SK-N-SH treated with all-trans-retinoic acid at 6 μM for 48 hours (cell line): ENCODE results near the gene FLAD1.

ENCODE experiments used
- ATAC-seq: fragments of 200-7000 bp; cut with Tn5 transposase; 3 replicates; pipeline ENCODE4 v1.9.1; 2020; ENCODE audit warnings: mild to moderate bottlenecking, moderate library complexity
- ARNTL ChIP-seq: fragments of 450-650 bp; formaldehyde crosslinking; IDR thresholded peaks from 2 replicates; pipeline ENCODE4 v1.5.0; 2020; ENCODE audit warnings: low read depth, mild to moderate bottlenecking, moderate library complexity, borderline replicate concordance
- BACH2 ChIP-seq: fragments of 250-450 bp; sonication (Bioruptor Pico); IDR thresholded peaks from 2 replicates; pipeline ENCODE4 v1.9.0; 2021; ENCODE audit warnings: mild to moderate bottlenecking, borderline replicate concordance
- CSDC2 ChIP-seq: fragments of 250-450 bp; sonication (Bioruptor Pico); IDR thresholded peaks from 2 replicates; pipeline ENCODE4 v1.5.0; 2020; ENCODE audit warnings: mild to moderate bottlenecking, moderate library complexity
- CSRNP3 ChIP-seq: fragments of 250-450 bp; sonication (Bioruptor Pico); IDR thresholded peaks from 2 replicates; pipeline ENCODE4 v1.5.1; 2021; ENCODE audit warnings: mild to moderate bottlenecking, moderate library complexity
- ESRRG ChIP-seq: fragments of 250-450 bp; sonication (Bioruptor Pico); IDR thresholded peaks from 2 replicates; pipeline ENCODE4 v1.6.1; 2021; ENCODE audit warnings: mild to moderate bottlenecking
- GLIS3 ChIP-seq: fragments of 250-450 bp; sonication (Bioruptor Pico); IDR thresholded peaks from 2 replicates; pipeline ENCODE4 v1.5.0; 2020; ENCODE audit warnings: mild to moderate bottlenecking, moderate library complexity
- ISL1 ChIP-seq: fragments of 250-450 bp; sonication (Bioruptor Pico); IDR thresholded peaks from 2 replicates; pipeline ENCODE4 v2.1.2; 2022; ENCODE audit warnings: mild to moderate bottlenecking, moderate library complexity
- PATZ1 ChIP-seq: fragments of 250-450 bp; sonication (Bioruptor Pico); IDR thresholded peaks from 2 replicates; pipeline ENCODE4 v1.8.0; 2020; ENCODE audit warnings: mild to moderate bottlenecking, moderate library complexity, borderline replicate concordance
- POU6F1 ChIP-seq: fragments of 250-450 bp; sonication (Bioruptor Pico); IDR thresholded peaks from 2 replicates; pipeline ENCODE4 v1.8.0; 2021; ENCODE audit warnings: low read depth, mild to moderate bottlenecking, moderate library complexity, borderline replicate concordance
- PPARA ChIP-seq: fragments of 250-450 bp; sonication (Bioruptor Pico); IDR thresholded peaks from 2 replicates; pipeline ENCODE4 v1.5.0; 2020; ENCODE audit warnings: mild to moderate bottlenecking, borderline replicate concordance
- RARB ChIP-seq: fragments of 250-450 bp; sonication (Bioruptor Pico); IDR thresholded peaks from 2 replicates; pipeline ENCODE4 v1.8.0; 2021; ENCODE audit warnings: mild to moderate bottlenecking, moderate library complexity
- SNAI2 ChIP-seq: fragments of 250-450 bp; sonication (Bioruptor Pico); IDR thresholded peaks from 2 replicates; pipeline ENCODE4 v1.5.0; 2020; ENCODE audit warnings: mild to moderate bottlenecking, moderate library complexity
- TOX ChIP-seq: fragments of 250-450 bp; sonication (Bioruptor Pico); IDR thresholded peaks from 2 replicates; pipeline ENCODE4 v1.8.0; 2021; ENCODE audit warnings: mild to moderate bottlenecking, moderate library complexity, borderline replicate concordance
- ZC3H10 ChIP-seq: fragments of 250-450 bp; sonication (Bioruptor Pico); IDR thresholded peaks from 2 replicates; pipeline ENCODE4 v1.5.1; 2021; ENCODE audit warnings: mild to moderate bottlenecking, moderate library complexity
- ZFP3 ChIP-seq: fragments of 250-450 bp; sonication (Bioruptor Pico); IDR thresholded peaks from 2 replicates; pipeline ENCODE4 v1.5.0; 2020; ENCODE audit warnings: mild to moderate bottlenecking, moderate library complexity
- ZFP30 ChIP-seq: fragments of 450-650 bp; formaldehyde crosslinking; IDR thresholded peaks from 2 replicates; pipeline ENCODE4 v1.5.0; 2022; ENCODE audit warnings: mild to moderate bottlenecking, moderate library complexity
- ZNF565 ChIP-seq: fragments of 450-650 bp; formaldehyde crosslinking; conservative IDR thresholded peaks from 2 replicates; pipeline ENCODE4 v1.5.0; 2020; ENCODE audit warnings: low read depth, mild to moderate bottlenecking, moderate library complexity

FLAD1 gene

GRCh38 chr1:154987326-154987725 lies 4.2 kb downstream of the FLAD1 start:
- ATAC-seq, result no peak
- TF ChIP-seq ZFP3 (no peak), CSDC2 (CRISPR knock-in tag) (no peak), ISL1 (CRISPR knock-in tag) (no peak)

GRCh38 chr1:154988058-154988954 lies 5.2 kb downstream of the FLAD1 start:
- TF ChIP-seq ZNF565 (CRISPR knock-in tag), result no peak
- TF ChIP-seq GLIS3 (CRISPR knock-in tag), result no peak
- TF ChIP-seq RARB, result no peak
- ATAC-seq, result no peak

- no peak for TF ChIP-seq ZFP30 (CRISPR knock-in tag)
- no peak for TF ChIP-seq ISL1 (CRISPR knock-in tag)
- no peak for TF ChIP-seq PATZ1 (CRISPR knock-in tag)
- TF ChIP-seq BACH2 (CRISPR knock-in tag), result no peak
- TF ChIP-seq ESRRG, result no peak
- TF ChIP-seq SNAI2 (CRISPR knock-in tag), result no peak
- TF ChIP-seq TOX (CRISPR knock-in tag), result no peak
- no peak for TF ChIP-seq ZNF565 (CRISPR knock-in tag)
- TF ChIP-seq POU6F1, result no peak
- TF ChIP-seq GLIS3 (CRISPR knock-in tag), result no peak
- TF ChIP-seq ARNTL, result no peak
- TF ChIP-seq CSRNP3, result no peak
- ATAC-seq, result no peak
These were observed 6.2 kb downstream of the FLAD1 start for GRCh38 chr1:154989195-154989860.

GRCh38 chr1:154990276-154990675 lies 7.1 kb downstream of the FLAD1 start:
- ATAC-seq, result no peak
- TF ChIP-seq CSDC2 (CRISPR knock-in tag) (no peak), BACH2 (CRISPR knock-in tag) (no peak), ZFP30 (CRISPR knock-in tag) (no peak), ISL1 (CRISPR knock-in tag) (no peak)
- TF ChIP-seq, all 23 proteins: peak for 0

GRCh38 chr1:154992721-154993571 lies 9.8 kb downstream of the FLAD1 start:
- ATAC-seq, result peak; percentile 61

More at GRCh38 chr1:154992721-154993571, 9.8 kb downstream of the FLAD1 start:
- TF ChIP-seq PPARA (CRISPR knock-in tag) (no peak), BACH2 (CRISPR knock-in tag) (no peak), ZFP30 (CRISPR knock-in tag) (no peak), POU6F1 (no peak), ESRRG (no peak), GLIS3 (CRISPR knock-in tag) (no peak), ZC3H10 (CRISPR knock-in tag) (no peak), RARB (no peak)
